Left ventricle myocardium inferior (tissue), 1 donor: ENCODE measurements around the gene CFAP298. TPM values are rescaled to one million over a fixed set of nuclear protein-coding genes. Genes with fewer than 3 reads are reported as not detected.

Source experiments
- DNase-seq: peaks from one replicate; pipeline ENCODE4 v3.0.0-alpha.2; 2020
- H3K27ac ChIP-seq: fragments of 200-600 bp; replicated peaks from 2 replicates; pipeline ENCODE4 v1.8.0; 2021
- H3K27me3 ChIP-seq: fragments of 200-600 bp; 2 replicates; pipeline ENCODE4 v1.8.0; 2021; ENCODE audit warnings: low read depth
- H3K36me3 ChIP-seq: fragments of 200-600 bp; 2 replicates; pipeline ENCODE4 v1.8.0; 2021
- H3K4me1 ChIP-seq: fragments of 200-600 bp; 2 replicates; pipeline ENCODE4 v1.8.0; 2021
- H3K4me3 ChIP-seq: fragments of 200-600 bp; 2 replicates; pipeline ENCODE4 v1.8.0; 2021; ENCODE audit warnings: mild to moderate bottlenecking, moderate library complexity
- H3K9me3 ChIP-seq: fragments of 200-600 bp; replicated peaks from 2 replicates; pipeline ENCODE4 v1.8.0; 2021
- intact Hi-C: fragments of 100-400 bp; cut with micrococcal nuclease; formaldehyde crosslinking; loops from one replicate; pipeline ENCODE4 v1.11.0; 2022
- total RNA-seq: library from RNA; stranded (reverse); fragmentation: NEBNext Ultra II Directional; extraction: Animal tissue kit (Norgen Biotek cat#: 25700); gene quantifications from one replicate; pipeline ENCODE4 v1.2.1, GENCODE V29; 2021
- TF ChIP-seq, protein P1 (sequence below): fragments of 200-600 bp; IDR thresholded peaks from 2 replicates; pipeline ENCODE4 v1.8.0; 2021; ENCODE audit warnings: antibody characterized with exemption, mild to moderate bottlenecking, borderline replicate concordance
- donor health status: DM: no; HTN: yes; CAD: no; lungs with severe emphysema.

Gene CFAP298
- total RNA-seq, 1 donor from 2014 or later, result 20.2 TPM

- DNase-seq, result no peak
- no peak overlapping the region for H3K4me3 ChIP-seq
- H3K9me3 ChIP-seq, result no peaks in the 10 kb centered on the region
- TF ChIP-seq, protein P1, sequence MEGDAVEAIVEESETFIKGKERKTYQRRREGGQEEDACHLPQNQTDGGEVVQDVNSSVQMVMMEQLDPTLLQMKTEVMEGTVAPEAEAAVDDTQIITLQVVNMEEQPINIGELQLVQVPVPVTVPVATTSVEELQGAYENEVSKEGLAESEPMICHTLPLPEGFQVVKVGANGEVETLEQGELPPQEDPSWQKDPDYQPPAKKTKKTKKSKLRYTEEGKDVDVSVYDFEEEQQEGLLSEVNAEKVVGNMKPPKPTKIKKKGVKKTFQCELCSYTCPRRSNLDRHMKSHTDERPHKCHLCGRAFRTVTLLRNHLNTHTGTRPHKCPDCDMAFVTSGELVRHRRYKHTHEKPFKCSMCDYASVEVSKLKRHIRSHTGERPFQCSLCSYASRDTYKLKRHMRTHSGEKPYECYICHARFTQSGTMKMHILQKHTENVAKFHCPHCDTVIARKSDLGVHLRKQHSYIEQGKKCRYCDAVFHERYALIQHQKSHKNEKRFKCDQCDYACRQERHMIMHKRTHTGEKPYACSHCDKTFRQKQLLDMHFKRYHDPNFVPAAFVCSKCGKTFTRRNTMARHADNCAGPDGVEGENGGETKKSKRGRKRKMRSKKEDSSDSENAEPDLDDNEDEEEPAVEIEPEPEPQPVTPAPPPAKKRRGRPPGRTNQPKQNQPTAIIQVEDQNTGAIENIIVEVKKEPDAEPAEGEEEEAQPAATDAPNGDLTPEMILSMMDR, result no peak
- H3K27me3 ChIP-seq, result no peaks in the 10 kb centered on the region
- H3K4me1 ChIP-seq, result no peaks in the 10 kb centered on the region
- no peak overlapping the region for H3K27ac ChIP-seq
- intact Hi-C loops, result no loop called here
- peaks cover 9% of the 10 kb centered on the region for H3K36me3 ChIP-seq
Observed at GRCh38 chr21:32587120-32587519, 25.1 kb downstream of the CFAP298 start.

- TF ChIP-seq, protein P1, result no peak
- no peak for DNase-seq
- Histone ChIP-seq H3K4me3 (no peak overlapping the region), H3K27ac (no peak overlapping the region), H3K9me3 (no peaks in the 10 kb centered on the region), H3K27me3 (no peaks in the 10 kb centered on the region), H3K36me3 (peaks cover 9% of the 10 kb centered on the region), H3K4me1 (no peaks in the 10 kb centered on the region)
- intact Hi-C loops, result no loop called here
Observed at GRCh38 chr21:32585970-32586369, 26.2 kb downstream of the CFAP298 start.

DNA sequence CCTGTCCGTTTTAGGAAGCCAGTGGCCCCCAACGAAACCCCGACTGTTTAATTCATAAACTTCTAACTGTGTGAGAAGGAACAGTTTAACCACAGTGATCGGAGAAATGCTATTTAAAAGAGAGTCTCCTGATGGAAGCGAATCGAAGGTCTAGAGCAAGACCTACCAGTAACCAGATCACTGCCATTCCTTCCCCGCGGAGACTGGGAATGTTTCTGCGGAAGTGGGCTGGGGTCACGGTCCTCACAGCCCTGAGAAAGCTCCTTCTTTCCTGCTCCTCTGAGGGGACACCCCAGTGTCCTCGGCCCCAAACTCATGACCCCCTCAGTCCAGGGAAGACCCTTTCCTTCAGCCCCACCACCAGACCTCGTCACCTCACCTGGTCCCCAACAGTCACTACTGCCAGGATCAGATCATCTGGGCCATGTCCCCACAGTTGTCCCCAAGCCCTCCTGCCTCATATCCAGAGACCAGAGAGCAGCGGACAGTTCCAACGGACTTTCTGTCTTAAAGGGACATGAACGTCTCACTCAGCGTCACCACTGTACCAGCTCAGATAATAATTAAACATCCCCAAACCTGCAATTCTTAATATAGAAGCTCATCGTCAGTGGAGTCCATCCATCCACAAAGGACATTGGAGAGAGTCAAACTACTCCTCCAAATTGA lies 27.0 kb downstream of the CFAP298 start, which contains the start of gene TCP10L:
Gene TCP10L (minus strand): TSS at position 482 of the 669 bp plus-strand sequence. CDS start 1,219 bp downstream, outside the sequence.
- no peak for DNase-seq
- intact Hi-C loops, result no loop called here
- Histone ChIP-seq H3K27me3 (no peaks in the 10 kb centered on the region), H3K4me3 (no peak within 1 kb of the TSS), H3K9me3 (no peaks in the 10 kb centered on the region), H3K4me1 (no peaks in the 10 kb centered on the region), H3K27ac (no peak within 1 kb of the TSS), H3K36me3 (peaks cover 9% of the 10 kb centered on the region)
- TF ChIP-seq, protein P1, result no peak

DNA sequence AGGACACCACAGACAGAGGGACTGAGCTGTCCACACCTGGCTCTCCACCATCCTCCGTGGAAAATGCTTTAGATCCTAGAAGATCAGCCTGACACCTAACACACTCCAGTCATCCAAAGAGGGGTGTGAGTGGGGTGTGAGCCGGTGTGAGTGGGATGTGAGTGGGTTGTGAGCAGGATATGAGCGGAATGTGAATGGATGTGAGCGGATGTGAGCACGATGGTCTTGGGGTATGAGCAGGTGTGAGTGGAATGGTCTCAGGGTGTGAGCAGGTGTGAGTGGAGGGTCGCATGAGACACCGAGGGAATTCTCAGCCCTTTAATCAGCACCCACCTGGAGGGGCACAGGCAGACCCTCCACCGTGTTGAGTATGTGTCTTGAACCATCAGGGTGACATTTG lies 27.7 kb downstream of the CFAP298 start:
- intact Hi-C loops, result no loop called here
- TF ChIP-seq, protein P1, result no peak
- peaks cover 9% of the 10 kb centered on the region for H3K36me3 ChIP-seq
- no peaks in the 10 kb centered on the region for H3K9me3 ChIP-seq
- H3K27ac ChIP-seq, result no peak overlapping the region
- no peak overlapping the region for H3K4me3 ChIP-seq
- H3K27me3 ChIP-seq, result no peaks in the 10 kb centered on the region
- DNase-seq, result no peak
- H3K4me1 ChIP-seq, result no peaks in the 10 kb centered on the region

DNA sequence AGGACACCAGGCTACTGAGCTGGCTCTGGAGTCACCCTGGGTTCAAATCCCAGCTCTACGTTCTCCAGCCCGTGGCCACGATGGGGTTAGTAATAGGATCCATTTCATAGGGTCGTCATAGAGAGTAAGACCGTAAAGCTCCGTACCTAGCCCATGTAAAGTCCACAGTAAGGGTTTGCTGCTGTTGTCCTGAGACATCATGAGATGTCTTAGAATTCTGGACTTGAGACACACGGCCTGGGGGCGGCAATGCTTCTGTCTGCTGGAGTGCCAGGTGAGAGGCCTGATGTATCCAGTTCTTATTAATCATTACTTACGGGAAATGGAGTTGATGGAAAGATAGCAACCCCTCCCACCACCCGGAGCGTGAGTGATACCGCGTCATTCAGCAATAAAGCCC lies 30.4 kb downstream of the CFAP298 start:
- Histone ChIP-seq H3K4me1 (no peaks in the 10 kb centered on the region), H3K36me3 (peaks cover 15% of the 10 kb centered on the region)
- intact Hi-C loops, result no loop called here

More for the DNA sequence above, 30.4 kb downstream of the CFAP298 start:
- no peak for DNase-seq
- no peaks in the 10 kb centered on the region for H3K9me3 ChIP-seq
- H3K27me3 ChIP-seq, result no peaks in the 10 kb centered on the region
- TF ChIP-seq, protein P1, result no peak
- no peak overlapping the region for H3K4me3 ChIP-seq
- H3K27ac ChIP-seq, result no peak overlapping the region
